HEK293 (cell line): Measurements from ENCODE around the gene NKPD1.

Experiments used
- CTCF ChIA-PET: fragments of 350-600 bp; formaldehyde crosslinking; extraction: SDS; loops from one replicate; lab custom pipeline; 2021; ENCODE audit warnings: antibody characterized with exemption; lab: Yijun Ruan, JAX
- POLR2A ChIA-PET: fragments of 300-600 bp; formaldehyde crosslinking; extraction: SDS; loops from one replicate; lab custom pipeline; 2020; ENCODE audit warnings: antibody characterized with exemption, inconsistent platforms; lab: Yijun Ruan, JAX
- H3K27ac ChIP-seq: fragments of 200-500 bp; sonication (Bioruptor generic); 2 replicates; pipeline ENCODE4 v1.5.1; 2014; ENCODE audit warnings: low read depth, low read length, control low read depth, inconsistent platforms; ENCODE audit errors: extremely low read depth
- H3K36me3 ChIP-seq, 2 experiments: fragments of 200-500 bp in 1 of 2; sonication (Bioruptor generic) in 1 of 2; 1 replicate in 1 of 2; 2 replicates in 1 of 2; pipeline ENCODE4 v1.5.1; 2014 to 2017; ENCODE audit warnings: inconsistent platforms in 2 of 2, low read length in 2 of 2; ENCODE audit not compliant: control insufficient read depth in 2 of 2, insufficient read depth in 1 of 2
- H3K4me1 ChIP-seq: fragments of 200-500 bp; sonication (Bioruptor generic); 2 replicates; pipeline ENCODE4 v1.5.1; 2014; ENCODE audit warnings: mild to moderate bottlenecking, low read length, inconsistent platforms; ENCODE audit not compliant: control insufficient read depth, insufficient read depth
- H3K4me3 ChIP-seq: 2 replicates; pipeline ENCODE4 v1.5.1; 2011; ENCODE audit warnings: low read depth, mild to moderate bottlenecking, control low read depth, low read length, moderate library complexity
- H3K9me3 ChIP-seq: fragments of 200-500 bp; sonication (Bioruptor generic); 2 replicates; pipeline ENCODE4 v1.5.1; 2014; ENCODE audit warnings: low read depth, low read length, inconsistent platforms; ENCODE audit not compliant: control insufficient read depth, insufficient read depth
- REPIN1 ChIP-seq: fragments of 450-650 bp; formaldehyde crosslinking; IDR thresholded peaks from 2 replicates; pipeline ENCODE4 v1.5.1; 2017; ENCODE audit warnings: missing biosample characterization, missing genetic modification characterization, low read depth
- ZFP41 ChIP-seq: fragments of 450-650 bp; formaldehyde crosslinking; IDR thresholded peaks from 2 replicates; pipeline ENCODE4 v1.5.1; 2016; ENCODE audit warnings: missing biosample characterization, missing genetic modification characterization, borderline replicate concordance
- ZFP69B ChIP-seq: fragments of 450-650 bp; formaldehyde crosslinking; IDR thresholded peaks from 2 replicates; pipeline ENCODE4 v1.5.1; 2016; ENCODE audit warnings: missing biosample characterization, missing genetic modification characterization
- ZNF138 ChIP-seq: fragments of 450-650 bp; formaldehyde crosslinking; IDR thresholded peaks from 2 replicates; pipeline ENCODE4 v1.5.1; 2016; ENCODE audit warnings: missing biosample characterization, missing genetic modification characterization, borderline replicate concordance
- ZNF350 ChIP-seq: fragments of 450-650 bp; formaldehyde crosslinking; IDR thresholded peaks from 2 replicates; pipeline ENCODE4 v1.5.0; 2017; ENCODE audit warnings: missing biosample characterization, mild to moderate bottlenecking, missing genetic modification characterization
- ZNF48 ChIP-seq: fragments of 450-650 bp; formaldehyde crosslinking; IDR thresholded peaks from 2 replicates; pipeline ENCODE4 v1.5.1; 2016; ENCODE audit warnings: missing biosample characterization, missing genetic modification characterization
- ZNF791 ChIP-seq: fragments of 450-650 bp; formaldehyde crosslinking; IDR thresholded peaks from 2 replicates; pipeline ENCODE4 v1.5.1; 2016; ENCODE audit warnings: missing biosample characterization, missing genetic modification characterization
- ZNF830 ChIP-seq: fragments of 450-650 bp; IDR thresholded peaks from 2 replicates; pipeline ENCODE4 v1.5.0; 2018; ENCODE audit warnings: missing biosample characterization, missing genetic modification characterization, low read depth, mild to moderate bottlenecking, moderate library complexity
- ZNF843 ChIP-seq: fragments of 450-650 bp; formaldehyde crosslinking; IDR thresholded peaks from 2 replicates; pipeline ENCODE4 v1.5.1; 2016; ENCODE audit warnings: missing biosample characterization, missing genetic modification characterization
- TF ChIP-seq, protein P1 (sequence below): fragments of 450-650 bp; formaldehyde crosslinking; IDR thresholded peaks from 2 replicates; pipeline ENCODE4 v1.5.1; 2017; ENCODE audit warnings: missing biosample characterization, missing genetic modification characterization
- TF ChIP-seq, protein P2 (sequence below): fragments of 450-650 bp; formaldehyde crosslinking; IDR thresholded peaks from 2 replicates; pipeline ENCODE4 v1.5.1; 2016; ENCODE audit warnings: missing biosample characterization, missing genetic modification characterization
- TF ChIP-seq, protein P3 (sequence below): fragments of 450-650 bp; formaldehyde crosslinking; conservative IDR thresholded peaks from 2 replicates; pipeline ENCODE4 v1.5.1; 2016; ENCODE audit warnings: low read depth, missing biosample characterization, missing genetic modification characterization
- TF ChIP-seq, protein P4 (sequence below): fragments of 450-650 bp; formaldehyde crosslinking; IDR thresholded peaks from 2 replicates; pipeline ENCODE4 v1.5.1; 2016; ENCODE audit warnings: missing biosample characterization, missing genetic modification characterization

NKPD1 gene

DNA sequence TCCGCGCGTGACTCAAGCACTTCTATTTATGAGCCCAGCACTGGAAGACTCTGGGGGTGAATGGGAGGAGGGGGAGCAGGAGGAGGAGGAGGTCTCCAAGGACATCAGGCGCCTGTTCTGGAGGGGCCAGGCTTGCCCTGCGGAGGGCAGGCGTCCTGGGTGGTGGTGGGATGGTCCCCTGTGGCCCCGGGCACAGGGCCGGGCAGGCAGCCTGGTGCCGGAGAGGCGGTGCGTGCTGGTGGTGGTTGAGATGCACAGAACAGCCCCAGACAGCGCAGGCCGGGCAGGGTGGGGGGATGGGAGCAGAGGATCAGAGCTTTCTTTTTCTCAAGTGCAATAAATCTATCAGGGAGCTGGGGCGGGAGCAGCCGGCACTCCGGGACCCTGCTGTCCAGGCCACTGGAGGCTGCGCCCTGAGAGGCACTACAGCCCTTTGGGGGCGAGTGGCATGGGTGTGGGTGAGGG lies 14.0 kb downstream of the NKPD1 start:
- TF ChIP-seq ZNF138 (tag by site-specific recombination), result no peak
- TF ChIP-seq ZNF843 (tag by site-specific recombination), result no peak
- TF ChIP-seq, protein P1, sequence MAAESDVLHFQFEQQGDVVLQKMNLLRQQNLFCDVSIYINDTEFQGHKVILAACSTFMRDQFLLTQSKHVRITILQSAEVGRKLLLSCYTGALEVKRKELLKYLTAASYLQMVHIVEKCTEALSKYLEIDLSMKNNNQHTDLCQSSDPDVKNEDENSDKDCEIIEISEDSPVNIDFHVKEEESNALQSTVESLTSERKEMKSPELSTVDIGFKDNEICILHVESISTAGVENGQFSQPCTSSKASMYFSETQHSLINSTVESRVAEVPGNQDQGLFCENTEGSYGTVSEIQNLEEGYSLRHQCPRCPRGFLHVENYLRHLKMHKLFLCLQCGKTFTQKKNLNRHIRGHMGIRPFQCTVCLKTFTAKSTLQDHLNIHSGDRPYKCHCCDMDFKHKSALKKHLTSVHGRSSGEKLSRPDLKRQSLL (tag by site-specific recombination), result no peak
- TF ChIP-seq ZFP41 (tag by site-specific recombination), result no peak
- no peak for TF ChIP-seq ZNF350
- no peak for TF ChIP-seq ZNF791 (tag by site-specific recombination)
- no peak for TF ChIP-seq ZNF830 (tag by site-specific recombination)
- TF ChIP-seq, protein P2, sequence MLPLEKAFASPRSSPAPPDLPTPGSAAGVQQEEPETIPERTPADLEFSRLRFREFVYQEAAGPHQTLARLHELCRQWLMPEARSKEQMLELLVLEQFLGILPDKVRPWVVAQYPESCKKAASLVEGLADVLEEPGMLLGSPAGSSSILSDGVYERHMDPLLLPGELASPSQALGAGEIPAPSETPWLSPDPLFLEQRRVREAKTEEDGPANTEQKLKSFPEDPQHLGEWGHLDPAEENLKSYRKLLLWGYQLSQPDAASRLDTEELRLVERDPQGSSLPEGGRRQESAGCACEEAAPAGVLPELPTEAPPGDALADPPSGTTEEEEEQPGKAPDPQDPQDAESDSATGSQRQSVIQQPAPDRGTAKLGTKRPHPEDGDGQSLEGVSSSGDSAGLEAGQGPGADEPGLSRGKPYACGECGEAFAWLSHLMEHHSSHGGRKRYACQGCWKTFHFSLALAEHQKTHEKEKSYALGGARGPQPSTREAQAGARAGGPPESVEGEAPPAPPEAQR (tag by site-specific recombination), result no peak
- no peak for TF ChIP-seq ZNF48
- TF ChIP-seq, protein P3, sequence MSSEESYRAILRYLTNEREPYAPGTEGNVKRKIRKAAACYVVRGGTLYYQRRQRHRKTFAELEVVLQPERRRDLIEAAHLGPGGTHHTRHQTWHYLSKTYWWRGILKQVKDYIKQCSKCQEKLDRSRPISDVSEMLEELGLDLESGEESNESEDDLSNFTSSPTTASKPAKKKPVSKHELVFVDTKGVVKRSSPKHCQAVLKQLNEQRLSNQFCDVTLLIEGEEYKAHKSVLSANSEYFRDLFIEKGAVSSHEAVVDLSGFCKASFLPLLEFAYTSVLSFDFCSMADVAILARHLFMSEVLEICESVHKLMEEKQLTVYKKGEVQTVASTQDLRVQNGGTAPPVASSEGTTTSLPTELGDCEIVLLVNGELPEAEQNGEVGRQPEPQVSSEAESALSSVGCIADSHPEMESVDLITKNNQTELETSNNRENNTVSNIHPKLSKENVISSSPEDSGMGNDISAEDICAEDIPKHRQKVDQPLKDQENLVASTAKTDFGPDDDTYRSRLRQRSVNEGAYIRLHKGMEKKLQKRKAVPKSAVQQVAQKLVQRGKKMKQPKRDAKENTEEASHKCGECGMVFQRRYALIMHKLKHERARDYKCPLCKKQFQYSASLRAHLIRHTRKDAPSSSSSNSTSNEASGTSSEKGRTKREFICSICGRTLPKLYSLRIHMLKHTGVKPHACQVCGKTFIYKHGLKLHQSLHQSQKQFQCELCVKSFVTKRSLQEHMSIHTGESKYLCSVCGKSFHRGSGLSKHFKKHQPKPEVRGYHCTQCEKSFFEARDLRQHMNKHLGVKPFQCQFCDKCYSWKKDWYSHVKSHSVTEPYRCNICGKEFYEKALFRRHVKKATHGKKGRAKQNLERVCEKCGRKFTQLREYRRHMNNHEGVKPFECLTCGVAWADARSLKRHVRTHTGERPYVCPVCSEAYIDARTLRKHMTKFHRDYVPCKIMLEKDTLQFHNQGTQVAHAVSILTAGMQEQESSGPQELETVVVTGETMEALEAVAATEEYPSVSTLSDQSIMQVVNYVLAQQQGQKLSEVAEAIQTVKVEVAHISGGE (tag by site-specific recombination), result no peak
- Histone ChIP-seq H3K4me3 (no peak overlapping the region), H3K36me3 (peaks cover 0 to 26% of the 10 kb centered on the region in 2 experiments; a peak in 2 of 3 replicates), H3K27ac (no peak overlapping the region), H3K9me3 (no peaks in the 10 kb centered on the region), H3K4me1 (no peaks in the 10 kb centered on the region)
- ChIA-PET CTCF (no interaction called here), POLR2A (no interaction called here)

DNA sequence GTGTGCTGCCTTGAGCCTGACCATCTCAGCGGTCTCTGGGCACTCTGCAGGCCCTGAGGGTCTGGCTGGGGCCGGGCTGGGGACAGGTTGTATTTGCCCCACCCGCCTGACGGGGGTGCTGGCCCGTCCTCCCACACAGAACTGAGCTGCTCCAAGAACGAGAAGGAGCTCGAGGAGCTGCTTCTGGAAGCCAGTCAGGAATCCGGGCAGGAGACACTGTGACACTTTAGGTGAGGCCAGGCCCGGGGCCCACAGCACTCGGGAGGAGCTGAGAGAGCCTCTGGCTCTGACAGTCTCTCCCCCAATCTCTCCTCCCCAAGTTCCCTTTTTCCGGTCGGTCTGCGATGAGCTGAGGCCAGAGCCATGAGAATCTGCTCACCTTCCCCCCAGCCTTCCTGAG lies 14.5 kb downstream of the NKPD1 start:
- H3K4me3 ChIP-seq, result no peak overlapping the region
- CTCF ChIA-PET, result no interaction called here
- no peak overlapping the region for H3K27ac ChIP-seq
- H3K9me3 ChIP-seq, result no peaks in the 10 kb centered on the region
- H3K36me3 ChIP-seq, result peaks cover 0 to 31% of the 10 kb centered on the region in 2 experiments; a peak in 2 of 3 replicates
- TF ChIP-seq ZFP69B (peak; percentile 54; the same call in 1 of the 2 replicates), REPIN1 (tag by site-specific recombination) (no peak)
- TF ChIP-seq, protein P4, sequence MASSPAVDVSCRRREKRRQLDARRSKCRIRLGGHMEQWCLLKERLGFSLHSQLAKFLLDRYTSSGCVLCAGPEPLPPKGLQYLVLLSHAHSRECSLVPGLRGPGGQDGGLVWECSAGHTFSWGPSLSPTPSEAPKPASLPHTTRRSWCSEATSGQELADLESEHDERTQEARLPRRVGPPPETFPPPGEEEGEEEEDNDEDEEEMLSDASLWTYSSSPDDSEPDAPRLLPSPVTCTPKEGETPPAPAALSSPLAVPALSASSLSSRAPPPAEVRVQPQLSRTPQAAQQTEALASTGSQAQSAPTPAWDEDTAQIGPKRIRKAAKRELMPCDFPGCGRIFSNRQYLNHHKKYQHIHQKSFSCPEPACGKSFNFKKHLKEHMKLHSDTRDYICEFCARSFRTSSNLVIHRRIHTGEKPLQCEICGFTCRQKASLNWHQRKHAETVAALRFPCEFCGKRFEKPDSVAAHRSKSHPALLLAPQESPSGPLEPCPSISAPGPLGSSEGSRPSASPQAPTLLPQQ (tag by site-specific recombination), result peak; percentile 55
- TF ChIP-seq, all 188 proteins: peak for 2
- H3K4me1 ChIP-seq, result no peaks in the 10 kb centered on the region
- POLR2A ChIA-PET, result no interaction called here
